IgD-negative memory B cell (primary cell): ENCODE data around the gene LSM12. TPM values are rescaled to one million over a fixed set of nuclear protein-coding genes. Genes with fewer than 3 reads are reported as not detected.
"Not testable (repeated sequence)": the region's sequence is repeated elsewhere in the genome, so short reads cannot be mapped to it uniquely, and the experiment has no call there.

Experiments
- H3K27ac Mint-ChIP-seq, 3 donors: one replicate each; pipeline ENCODE4 v1.8.0; 2020 to 2022; ENCODE audit warnings: mild to moderate bottlenecking in 3 of 3, mixed read lengths in 3 of 3, moderate library complexity in 1 of 3
- H3K27me3 Mint-ChIP-seq: one replicate; pipeline ENCODE4 v1.8.0; 2021; ENCODE audit warnings: mixed read lengths
- H3K36me3 Mint-ChIP-seq: one replicate; pipeline ENCODE4 v1.8.0; 2020; ENCODE audit warnings: mild to moderate bottlenecking, mixed read lengths
- H3K4me1 Mint-ChIP-seq, 3 donors: one replicate each; pipeline ENCODE4 v1.8.0; 2020 to 2022; ENCODE audit warnings: mixed read lengths in 3 of 3, mild to moderate bottlenecking in 1 of 3
- H3K4me3 Mint-ChIP-seq, 4 donors: one replicate each; pipeline ENCODE4 v1.8.0; 2020 to 2022; ENCODE audit warnings: mild to moderate bottlenecking in 4 of 4, mixed read lengths in 4 of 4, moderate library complexity in 3 of 4
- H3K9me3 Mint-ChIP-seq, 3 donors: one replicate each; pipeline ENCODE4 v1.8.0; 2020 to 2021; ENCODE audit warnings: mixed read lengths in 3 of 3, mild to moderate bottlenecking in 1 of 3
- polyA plus RNA-seq: library from polyadenylated mRNA; unstranded; fragments of 300-500 nt; fragmentation: Illumina TruSeq; gene quantifications from one replicate; pipeline ENCODE4 v1.2.3, GENCODE V29; 2021

LSM12 gene
- polyA plus RNA-seq, 1 donor from 2014 or later = 73.4 TPM

GRCh38 chr17:44004761-44005526 is 61.5 kb downstream of the LSM12 start:
- H3K27ac Mint-ChIP-seq = no peak overlapping the region
- peaks cover 0 to 13% (median 10%) of the 10 kb centered on the region in 3 donors for H3K4me1 Mint-ChIP-seq
- H3K27me3 Mint-ChIP-seq = peaks cover 20% of the 10 kb centered on the region
- no peaks in the 10 kb centered on the region for H3K36me3 Mint-ChIP-seq
- peaks cover 0 to 4% (median 0%) of the 10 kb centered on the region in 3 donors for H3K9me3 Mint-ChIP-seq
- H3K4me3 Mint-ChIP-seq = peak overlapping the region in 3 of 4 donors; percentile 45 to 81 (median 46)

GRCh38 chr17:44004077-44004760 is 62.3 kb downstream of the LSM12 start, which contains the start of gene NAGS:
Gene NAGS (plus strand): TSS chr17:44004622. CDS start chr17:44004664, 42 bp downstream.
- H3K9me3 Mint-ChIP-seq = peaks cover 0 to 4% (median 0%) of the 10 kb centered on the region in 3 donors
- H3K36me3 Mint-ChIP-seq = no peaks in the 10 kb centered on the region
- peaks cover 20% of the 10 kb centered on the region for H3K27me3 Mint-ChIP-seq
- peaks cover 0 to 13% (median 10%) of the 10 kb centered on the region in 3 donors for H3K4me1 Mint-ChIP-seq
- no peak within 1 kb of the TSS for H3K27ac Mint-ChIP-seq
- H3K4me3 Mint-ChIP-seq = peak within 1 kb of the TSS; percentile 45 to 81 (median 57)

GRCh38 chr17:44002141-44002848 is 64.2 kb downstream of the LSM12 start:
- Mint-ChIP-seq H3K27me3 (peaks cover 19% of the 10 kb centered on the region), H3K9me3 (peaks cover 0 to 4% (median 0%) of the 10 kb centered on the region in 3 donors), H3K27ac (no peak overlapping the region), H3K36me3 (no peaks in the 10 kb centered on the region), H3K4me1 (peaks cover 0 to 6% (median 6%) of the 10 kb centered on the region in 3 donors), H3K4me3 (peak overlapping the region in 1 of 4 donors; percentile 25)

GRCh38 chr17:44001461-44001920 is 65.0 kb downstream of the LSM12 start:
- Mint-ChIP-seq H3K27ac (no peak overlapping the region), H3K27me3 (peaks cover 19% of the 10 kb centered on the region), H3K9me3 (peaks cover 0 to 4% (median 0%) of the 10 kb centered on the region in 3 donors), H3K36me3 (no peaks in the 10 kb centered on the region), H3K4me3 (peak overlapping the region in 1 of 4 donors; percentile 25), H3K4me1 (peaks cover 0 to 6% (median 3%) of the 10 kb centered on the region in 3 donors)

GRCh38 chr17:44000871-44001460 is 65.5 kb downstream of the LSM12 start:
- H3K36me3 Mint-ChIP-seq = no peaks in the 10 kb centered on the region
- H3K9me3 Mint-ChIP-seq = peaks cover 0 to 3% (median 0%) of the 10 kb centered on the region in 3 donors
- H3K4me1 Mint-ChIP-seq = peaks cover 0 to 1% (median under 1%) of the 10 kb centered on the region in 3 donors
- no peak overlapping the region for H3K27ac Mint-ChIP-seq
- no peak overlapping the region for H3K4me3 Mint-ChIP-seq
- peaks cover 17% of the 10 kb centered on the region for H3K27me3 Mint-ChIP-seq

GRCh38 chr17:44000141-44000860 is 66.2 kb downstream of the LSM12 start:
- Mint-ChIP-seq H3K36me3 (no peaks in the 10 kb centered on the region), H3K9me3 (peaks cover 0 to 3% (median 0%) of the 10 kb centered on the region in 3 donors), H3K4me3 (no peak overlapping the region), H3K27ac (no peak overlapping the region), H3K4me1 (no peaks in the 10 kb centered on the region), H3K27me3 (peaks cover 17% of the 10 kb centered on the region)

- Mint-ChIP-seq H3K27ac (no peak overlapping the region), H3K9me3 (no peaks in the 10 kb centered on the region), H3K4me1 (peaks cover 0 to 3% (median 0%) of the 10 kb centered on the region in 3 donors), H3K36me3 (no peaks in the 10 kb centered on the region), H3K27me3 (peaks cover 13% of the 10 kb centered on the region), H3K4me3 (no peak overlapping the region)
These were observed 67.4 kb downstream of the LSM12 start for GRCh38 chr17:43999024-43999423.

- H3K27ac Mint-ChIP-seq = no peak overlapping the region
- no peaks in the 10 kb centered on the region for H3K9me3 Mint-ChIP-seq
- no peaks in the 10 kb centered on the region for H3K36me3 Mint-ChIP-seq
- H3K4me3 Mint-ChIP-seq = no peak overlapping the region
- H3K4me1 Mint-ChIP-seq = peaks cover 0 to 3% (median 0%) of the 10 kb centered on the region in 3 donors
- H3K27me3 Mint-ChIP-seq = peaks cover 13% of the 10 kb centered on the region
These were observed 67.9 kb downstream of the LSM12 start for GRCh38 chr17:43998552-43998951.

GRCh38 chr17:43997180-43997579 is 69.3 kb downstream of the LSM12 start:
- not testable (repeated sequence) for H3K27ac Mint-ChIP-seq, H3K4me3 Mint-ChIP-seq, H3K36me3 Mint-ChIP-seq, H3K9me3 Mint-ChIP-seq, H3K4me1 Mint-ChIP-seq
- peaks cover 13% of the 10 kb centered on the region for H3K27me3 Mint-ChIP-seq

GRCh38 chr17:43995150-43995471 is 71.4 kb downstream of the LSM12 start:
- peak overlapping the region in 1 of 4 donors; percentile 33 for H3K4me3 Mint-ChIP-seq
- no peaks in the 10 kb centered on the region for H3K9me3 Mint-ChIP-seq
- peaks cover 10% of the 10 kb centered on the region for H3K27me3 Mint-ChIP-seq
- peaks cover 0 to 3% (median 0%) of the 10 kb centered on the region in 3 donors for H3K4me1 Mint-ChIP-seq
- no peaks in the 10 kb centered on the region for H3K36me3 Mint-ChIP-seq
- no peak overlapping the region for H3K27ac Mint-ChIP-seq

GRCh38 chr17:43994272-43995149 is 72.0 kb downstream of the LSM12 start:
- no peaks in the 10 kb centered on the region for H3K9me3 Mint-ChIP-seq
- peaks cover 0 to 3% (median 0%) of the 10 kb centered on the region in 3 donors for H3K4me1 Mint-ChIP-seq
- no peaks in the 10 kb centered on the region for H3K36me3 Mint-ChIP-seq
- no peak overlapping the region for H3K27ac Mint-ChIP-seq
- peaks cover 10% of the 10 kb centered on the region for H3K27me3 Mint-ChIP-seq
- H3K4me3 Mint-ChIP-seq = peak overlapping the region in 1 of 4 donors; percentile 47

- H3K27ac Mint-ChIP-seq = no peak overlapping the region
- H3K27me3 Mint-ChIP-seq = peaks cover 8% of the 10 kb centered on the region
- peak overlapping the region in 1 of 4 donors; percentile 31 for H3K4me3 Mint-ChIP-seq
- peaks cover 0 to 3% (median 0%) of the 10 kb centered on the region in 3 donors for H3K4me1 Mint-ChIP-seq
- H3K36me3 Mint-ChIP-seq = no peaks in the 10 kb centered on the region
- no peaks in the 10 kb centered on the region for H3K9me3 Mint-ChIP-seq
These were observed 73.8 kb downstream of the LSM12 start for GRCh38 chr17:43992641-43993040.

- H3K4me3 Mint-ChIP-seq = no peak overlapping the region
- no peaks in the 10 kb centered on the region for H3K9me3 Mint-ChIP-seq
- H3K27ac Mint-ChIP-seq = no peak overlapping the region
- H3K4me1 Mint-ChIP-seq = peaks cover 1 to 5% (median 1%) of the 10 kb centered on the region in 3 donors
- peaks cover 21% of the 10 kb centered on the region for H3K27me3 Mint-ChIP-seq
- H3K36me3 Mint-ChIP-seq = no peaks in the 10 kb centered on the region
These were observed 78.2 kb downstream of the LSM12 start for GRCh38 chr17:43988301-43988700.
